ENCODE measurements around the gene MIER2.

The MIER2 gene

DNA sequence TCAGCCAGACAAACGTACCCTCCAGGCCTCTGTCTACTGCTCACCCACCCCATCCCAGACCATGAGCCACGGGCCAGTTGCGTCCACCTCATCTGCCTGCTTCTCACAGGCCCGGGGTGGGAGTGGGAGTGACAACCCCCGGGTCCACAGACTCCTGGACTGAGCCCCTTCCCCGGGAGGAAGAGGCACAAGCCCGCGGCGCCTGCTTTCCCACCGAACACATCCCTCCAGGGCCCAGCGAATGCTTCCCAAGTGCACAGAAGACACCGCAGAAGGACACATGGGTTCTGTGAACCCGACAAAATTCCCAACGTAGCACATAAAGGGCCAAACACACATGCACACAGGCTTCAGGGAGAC, 35.4 kb downstream of the MIER2 start:
- no peaks in the 10 kb centered on the region for H3K36me3 ChIP-seq (replicated peaks; ENCODE audit: insufficient read depth, low read length)
- H2AFZ ChIP-seq (ENCODE audit: low read length): no peak overlapping the region
- no peak overlapping the region for H3K27ac ChIP-seq (ENCODE audit: low read length)
- TF ChIP-seq EZH2 (optimal IDR thresholded peaks at IDR 0.05; ENCODE audit: low read depth, low read length) (no peak), EZH2phosphoT487 (IDR thresholded peaks at IDR 0.05; ENCODE audit: low read length) (no peak)
- TF ChIP-seq, protein P1, sequence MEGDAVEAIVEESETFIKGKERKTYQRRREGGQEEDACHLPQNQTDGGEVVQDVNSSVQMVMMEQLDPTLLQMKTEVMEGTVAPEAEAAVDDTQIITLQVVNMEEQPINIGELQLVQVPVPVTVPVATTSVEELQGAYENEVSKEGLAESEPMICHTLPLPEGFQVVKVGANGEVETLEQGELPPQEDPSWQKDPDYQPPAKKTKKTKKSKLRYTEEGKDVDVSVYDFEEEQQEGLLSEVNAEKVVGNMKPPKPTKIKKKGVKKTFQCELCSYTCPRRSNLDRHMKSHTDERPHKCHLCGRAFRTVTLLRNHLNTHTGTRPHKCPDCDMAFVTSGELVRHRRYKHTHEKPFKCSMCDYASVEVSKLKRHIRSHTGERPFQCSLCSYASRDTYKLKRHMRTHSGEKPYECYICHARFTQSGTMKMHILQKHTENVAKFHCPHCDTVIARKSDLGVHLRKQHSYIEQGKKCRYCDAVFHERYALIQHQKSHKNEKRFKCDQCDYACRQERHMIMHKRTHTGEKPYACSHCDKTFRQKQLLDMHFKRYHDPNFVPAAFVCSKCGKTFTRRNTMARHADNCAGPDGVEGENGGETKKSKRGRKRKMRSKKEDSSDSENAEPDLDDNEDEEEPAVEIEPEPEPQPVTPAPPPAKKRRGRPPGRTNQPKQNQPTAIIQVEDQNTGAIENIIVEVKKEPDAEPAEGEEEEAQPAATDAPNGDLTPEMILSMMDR (IDR thresholded peaks at IDR 0.05; ENCODE audit: low read length): no peak
- no peaks in the 10 kb centered on the region for H3K9me3 ChIP-seq (replicated peaks; ENCODE audit: insufficient read depth, low read length)
- no peaks in the 10 kb centered on the region for H4K20me1 ChIP-seq (ENCODE audit: insufficient read depth, low read length)
- no peaks in the 10 kb centered on the region for H3K4me1 ChIP-seq (ENCODE audit: low read length)
- no peak overlapping the region for H3K9ac ChIP-seq (ENCODE audit: low read length)
- no peaks in the 10 kb centered on the region for H3K79me2 ChIP-seq (ENCODE audit: low read length)
- H3K9me2 ChIP-seq (replicated peaks; ENCODE audit: insufficient read depth, low read length): no peaks in the 10 kb centered on the region
- no peak overlapping the region for H3K4me3 ChIP-seq (ENCODE audit: low read length)
- no peak overlapping the region for H3K4me2 ChIP-seq (ENCODE audit: low read depth, low read length)
- no peaks in the 10 kb centered on the region for H3F3A ChIP-seq (ENCODE audit: insufficient read depth, low read length)
- no peak for DNase-seq
- H3K27me3 ChIP-seq (replicated peaks; ENCODE audit: insufficient read depth, low read length): peaks cover 63% of the 10 kb centered on the region

DNA sequence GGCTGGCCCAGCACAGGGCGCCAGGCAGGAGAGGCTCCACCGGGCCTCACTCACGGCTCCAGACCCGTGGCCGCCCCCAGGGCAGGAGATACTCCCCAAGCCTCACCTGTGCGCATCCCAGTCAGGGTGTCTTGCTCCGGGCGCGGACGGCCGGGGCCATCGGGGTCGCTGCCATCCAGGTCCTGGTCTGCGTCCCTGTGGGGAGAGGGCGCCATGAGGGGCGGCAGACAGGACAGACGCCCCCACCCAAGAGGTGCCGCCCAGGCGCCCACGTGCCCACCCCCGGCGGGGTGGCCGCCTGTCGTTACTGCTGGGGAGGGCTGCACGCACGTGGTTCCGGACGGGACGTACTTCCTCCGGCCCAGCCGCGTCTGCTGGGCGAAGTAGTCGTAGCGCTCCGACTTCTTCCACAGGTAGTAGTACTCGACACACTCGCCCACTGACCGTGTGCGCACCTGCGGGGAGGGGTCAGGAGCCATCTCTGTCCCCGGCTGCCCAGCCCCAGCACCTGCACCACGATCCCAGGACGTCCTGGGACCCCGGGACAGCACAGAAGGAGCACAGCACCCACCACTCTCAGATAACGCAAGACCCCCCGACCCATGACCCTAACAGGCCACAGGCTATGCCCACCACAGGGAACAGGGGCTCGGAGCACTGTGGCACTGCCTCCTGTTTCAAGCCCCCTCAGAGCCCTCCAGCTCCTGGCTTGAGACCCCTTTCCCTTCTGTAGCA, 36.0 kb downstream of the MIER2 start:
- Histone ChIP-seq H3K9me3 (replicated peaks; ENCODE audit: insufficient read depth, low read length) (no peaks in the 10 kb centered on the region), H3F3A (ENCODE audit: insufficient read depth, low read length) (no peaks in the 10 kb centered on the region), H3K9me2 (replicated peaks; ENCODE audit: insufficient read depth, low read length) (no peaks in the 10 kb centered on the region), H3K4me1 (ENCODE audit: low read length) (no peaks in the 10 kb centered on the region), H3K36me3 (replicated peaks; ENCODE audit: insufficient read depth, low read length) (no peaks in the 10 kb centered on the region), H3K9ac (ENCODE audit: low read length) (no peak overlapping the region), H3K79me2 (ENCODE audit: low read length) (no peaks in the 10 kb centered on the region), H3K27ac (ENCODE audit: low read length) (no peak overlapping the region), H4K20me1 (ENCODE audit: insufficient read depth, low read length) (no peaks in the 10 kb centered on the region), H3K4me3 (ENCODE audit: low read length) (no peak overlapping the region), H3K4me2 (ENCODE audit: low read depth, low read length) (no peak overlapping the region), H2AFZ (ENCODE audit: low read length) (no peak overlapping the region), H3K27me3 (replicated peaks; ENCODE audit: insufficient read depth, low read length) (peaks cover 63% of the 10 kb centered on the region)
- no peak for DNase-seq
- no peak for TF ChIP-seq EZH2 (optimal IDR thresholded peaks at IDR 0.05; ENCODE audit: low read depth, low read length)

DNA sequence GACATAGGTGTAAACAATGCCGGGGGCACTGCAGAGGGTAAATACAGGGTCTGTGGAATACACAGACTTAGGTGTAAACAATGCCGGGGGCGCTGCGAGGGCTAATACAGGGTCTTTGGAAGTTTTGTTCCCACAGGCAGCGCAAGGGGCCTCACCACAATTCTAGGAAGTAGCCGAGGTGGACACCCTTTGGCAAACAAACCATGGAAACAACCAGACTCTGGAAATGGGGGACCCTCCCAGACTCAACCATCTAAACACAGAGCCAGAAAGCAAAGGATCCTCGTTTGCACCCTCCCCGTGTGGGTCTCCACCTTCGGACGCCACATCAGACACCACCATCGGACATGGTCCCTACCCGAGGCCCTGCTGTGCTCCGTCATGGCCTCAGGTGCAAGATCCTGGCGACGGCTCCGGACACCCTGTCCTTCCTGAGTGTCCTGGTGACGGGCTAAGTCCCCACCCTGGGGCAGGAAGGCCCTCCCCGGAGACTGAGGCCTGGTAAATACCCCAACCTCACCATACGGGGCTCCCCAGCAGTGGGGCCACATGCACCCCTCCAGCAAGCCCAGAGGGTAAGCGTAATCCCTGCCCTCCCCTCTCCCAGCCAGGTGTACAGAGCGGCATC, 36.7 kb downstream of the MIER2 start:
- H3K4me1 ChIP-seq (ENCODE audit: low read length): no peaks in the 10 kb centered on the region
- H3K36me3 ChIP-seq (replicated peaks; ENCODE audit: insufficient read depth, low read length): no peaks in the 10 kb centered on the region
- no peaks in the 10 kb centered on the region for H4K20me1 ChIP-seq (ENCODE audit: insufficient read depth, low read length)
- DNase-seq: no peak
- no peaks in the 10 kb centered on the region for H3K79me2 ChIP-seq (ENCODE audit: low read length)
- H3K27ac ChIP-seq (ENCODE audit: low read length): no peak overlapping the region
- no peaks in the 10 kb centered on the region for H3F3A ChIP-seq (ENCODE audit: insufficient read depth, low read length)
- H3K4me2 ChIP-seq (ENCODE audit: low read depth, low read length): no peak overlapping the region
- no peaks in the 10 kb centered on the region for H3K9me2 ChIP-seq (replicated peaks; ENCODE audit: insufficient read depth, low read length)
- H3K9ac ChIP-seq (ENCODE audit: low read length): no peak overlapping the region
- TF ChIP-seq EZH2 (optimal IDR thresholded peaks at IDR 0.05; ENCODE audit: low read depth, low read length): no peak
- TF ChIP-seq, protein P1 (IDR thresholded peaks at IDR 0.05; ENCODE audit: low read length): no peak
- TF ChIP-seq EZH2phosphoT487 (IDR thresholded peaks at IDR 0.05; ENCODE audit: low read length): no peak
- H3K9me3 ChIP-seq (replicated peaks; ENCODE audit: insufficient read depth, low read length): no peaks in the 10 kb centered on the region
- no peak overlapping the region for H2AFZ ChIP-seq (ENCODE audit: low read length)
- H3K27me3 ChIP-seq (replicated peaks; ENCODE audit: insufficient read depth, low read length): peaks cover 63% of the 10 kb centered on the region
- no peak overlapping the region for H3K4me3 ChIP-seq (ENCODE audit: low read length)

DNA sequence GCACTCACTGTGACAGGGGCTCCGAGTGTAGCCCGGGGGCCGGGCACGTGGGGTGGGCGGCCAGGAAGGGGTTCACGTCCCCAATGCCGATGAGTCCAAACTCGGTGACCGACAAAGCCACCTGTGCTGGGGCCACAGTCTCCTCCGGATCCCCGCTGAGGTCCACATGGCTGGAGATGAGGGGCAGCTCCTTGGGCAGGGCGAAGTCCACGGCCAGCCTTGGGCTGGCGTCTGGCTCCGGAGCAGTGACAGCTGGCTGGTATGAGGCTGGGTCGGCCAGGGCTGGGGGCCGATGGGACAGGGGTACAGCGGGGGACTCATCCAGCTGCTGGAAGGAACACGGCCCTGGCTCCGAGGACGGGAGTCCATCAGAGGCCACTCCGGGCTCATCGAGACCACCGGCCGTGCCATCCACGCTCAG, 37.5 kb downstream of the MIER2 start:
- Histone ChIP-seq H2AFZ (ENCODE audit: low read length) (no peak overlapping the region), H3F3A (ENCODE audit: insufficient read depth, low read length) (no peaks in the 10 kb centered on the region), H3K79me2 (ENCODE audit: low read length) (no peaks in the 10 kb centered on the region), H3K9ac (ENCODE audit: low read length) (no peak overlapping the region), H3K27me3 (replicated peaks; ENCODE audit: insufficient read depth, low read length) (peaks cover 64% of the 10 kb centered on the region), H3K4me3 (ENCODE audit: low read length) (no peak overlapping the region), H3K36me3 (replicated peaks; ENCODE audit: insufficient read depth, low read length) (no peaks in the 10 kb centered on the region), H4K20me1 (ENCODE audit: insufficient read depth, low read length) (no peaks in the 10 kb centered on the region), H3K27ac (ENCODE audit: low read length) (no peak overlapping the region), H3K9me3 (replicated peaks; ENCODE audit: insufficient read depth, low read length) (no peaks in the 10 kb centered on the region), H3K4me2 (ENCODE audit: low read depth, low read length) (no peak overlapping the region), H3K4me1 (ENCODE audit: low read length) (no peaks in the 10 kb centered on the region), H3K9me2 (replicated peaks; ENCODE audit: insufficient read depth, low read length) (no peaks in the 10 kb centered on the region)
- TF ChIP-seq EZH2phosphoT487 (IDR thresholded peaks at IDR 0.05; ENCODE audit: low read length): no peak
- TF ChIP-seq, protein P1 (IDR thresholded peaks at IDR 0.05; ENCODE audit: low read length): no peak
- TF ChIP-seq EZH2 (optimal IDR thresholded peaks at IDR 0.05; ENCODE audit: low read depth, low read length): no peak
- no peak for DNase-seq

All from MM.1S (cell line).